Retinal pigment epithelial cell (primary cell): ENCODE results near the gene FOXB2.
"Not testable (repeated sequence)": the region's sequence is repeated elsewhere in the genome, so short reads cannot be mapped to it uniquely, and the experiment has no call there.

ENCODE experiments used
- DNase-seq: peaks from one replicate; pipeline ENCODE4 v3.0.0-alpha.2; 2010; ENCODE audit warnings: low read depth
- H3K4me3 ChIP-seq: 2 replicates; pipeline ENCODE4 v1.5.1; 2011; ENCODE audit warnings: mild to moderate bottlenecking, low read length, control low read depth, moderate library complexity
- CTCF ChIP-seq: conservative IDR thresholded peaks from 2 replicates; pipeline ENCODE4 v1.5.1; 2011; ENCODE audit warnings: low read depth, low read length, control low read depth, inconsistent platforms

The FOXB2 gene

GRCh38 chr9:77019236-77019925, at the start of gene FOXB2:
FOXB2 (plus strand) TSS chr9:77019655; CDS start chr9:77019655, 0 bp downstream.
- no peak for TF ChIP-seq CTCF
- H3K4me3 ChIP-seq, result no peak within 1 kb of the TSS
- no peak for DNase-seq

- DNase-seq, result no peak
- H3K4me3 ChIP-seq, result no peak overlapping the region
- TF ChIP-seq CTCF, result no peak
These were observed 49.7 kb upstream of the FOXB2 start for GRCh38 chr9:76969716-76970115.

GRCh38 chr9:76978831-76979230, 40.6 kb upstream of the FOXB2 start:
- DNase-seq, H3K4me3 ChIP-seq: not testable (repeated sequence)

- H3K4me3 ChIP-seq, result no peak overlapping the region
- no peak for TF ChIP-seq CTCF
- no peak for DNase-seq
These were observed 38.9 kb upstream of the FOXB2 start for GRCh38 chr9:76980566-76980965.

- no peak for TF ChIP-seq CTCF
- DNase-seq, result no peak
- H3K4me3 ChIP-seq, result no peak overlapping the region
These were observed 35.0 kb upstream of the FOXB2 start for GRCh38 chr9:76984486-76984885.

GRCh38 chr9:76985581-76985980, 33.9 kb upstream of the FOXB2 start:
- DNase-seq, result no peak
- H3K4me3 ChIP-seq, result no peak overlapping the region
- TF ChIP-seq CTCF, result no peak

GRCh38 chr9:76987594-76988200, 31.8 kb upstream of the FOXB2 start:
- DNase-seq, result no peak
- H3K4me3 ChIP-seq, result no peak overlapping the region
- peak; percentile 75 for TF ChIP-seq CTCF
